Right lung (tissue), 5 donors: ENCODE data around the gene TRPM5. TPM values are rescaled to one million over a fixed set of nuclear protein-coding genes. Genes with fewer than 3 reads are reported as not detected.
A peak's percentile ranks its signal among the peaks of the same experiment; 100 is the strongest.

ENCODE experiments used
- DNase-seq, 2 donors: peaks; one replicate each; pipeline ENCODE4 v3.0.0-alpha.2; 2013
- polyA plus RNA-seq, 5 donors: library from polyadenylated mRNA; unstranded; fragments of 120-200 nt; gene quantifications; one replicate each; pipeline versions ENCODE4 v1.2.1 to v1.2.3, GENCODE V29; 2013; ENCODE audit warnings: inconsistent platforms in 1 of 5, low replicate concordance in 1 of 5; ENCODE audit not compliant: insufficient read length in 5 of 5, insufficient read depth in 1 of 5

TRPM5 gene
- polyA plus RNA-seq, 5 donors, result 0.10 to 0.29 (median 0.13) TPM

DNA sequence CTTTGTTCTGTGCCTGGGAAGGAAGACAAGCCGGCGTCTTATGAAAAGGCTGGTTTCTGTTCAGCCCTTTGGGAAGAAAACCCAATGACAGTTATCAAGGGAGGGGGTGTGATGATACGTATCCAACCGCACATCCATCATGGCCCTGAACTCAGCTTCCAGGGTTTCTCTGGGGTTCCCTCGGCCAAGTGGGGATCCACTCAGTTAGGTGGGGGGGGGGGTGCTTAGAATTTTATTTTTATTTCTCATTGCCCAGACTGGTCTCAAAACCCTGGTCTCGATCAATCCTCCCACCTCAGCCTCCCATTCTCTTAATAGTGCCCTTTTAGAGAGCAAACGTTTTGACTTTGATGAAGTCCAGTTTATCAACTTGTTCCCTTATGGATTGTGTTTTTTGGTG is 26.2 kb upstream of the TRPM5 start:
- DNase-seq, result no peak

GRCh38 chr11:2468363-2469235 is 24.3 kb upstream of the TRPM5 start:
- no peak for DNase-seq

- DNase-seq, result no peak
Measured at GRCh38 chr11:2467695-2468055, 23.4 kb upstream of the TRPM5 start.

- DNase-seq, result no peak
Measured at GRCh38 chr11:2466869-2467694, 22.8 kb upstream of the TRPM5 start.

- DNase-seq, result no peak
Measured at GRCh38 chr11:2466069-2466801, 21.9 kb upstream of the TRPM5 start.

DNA sequence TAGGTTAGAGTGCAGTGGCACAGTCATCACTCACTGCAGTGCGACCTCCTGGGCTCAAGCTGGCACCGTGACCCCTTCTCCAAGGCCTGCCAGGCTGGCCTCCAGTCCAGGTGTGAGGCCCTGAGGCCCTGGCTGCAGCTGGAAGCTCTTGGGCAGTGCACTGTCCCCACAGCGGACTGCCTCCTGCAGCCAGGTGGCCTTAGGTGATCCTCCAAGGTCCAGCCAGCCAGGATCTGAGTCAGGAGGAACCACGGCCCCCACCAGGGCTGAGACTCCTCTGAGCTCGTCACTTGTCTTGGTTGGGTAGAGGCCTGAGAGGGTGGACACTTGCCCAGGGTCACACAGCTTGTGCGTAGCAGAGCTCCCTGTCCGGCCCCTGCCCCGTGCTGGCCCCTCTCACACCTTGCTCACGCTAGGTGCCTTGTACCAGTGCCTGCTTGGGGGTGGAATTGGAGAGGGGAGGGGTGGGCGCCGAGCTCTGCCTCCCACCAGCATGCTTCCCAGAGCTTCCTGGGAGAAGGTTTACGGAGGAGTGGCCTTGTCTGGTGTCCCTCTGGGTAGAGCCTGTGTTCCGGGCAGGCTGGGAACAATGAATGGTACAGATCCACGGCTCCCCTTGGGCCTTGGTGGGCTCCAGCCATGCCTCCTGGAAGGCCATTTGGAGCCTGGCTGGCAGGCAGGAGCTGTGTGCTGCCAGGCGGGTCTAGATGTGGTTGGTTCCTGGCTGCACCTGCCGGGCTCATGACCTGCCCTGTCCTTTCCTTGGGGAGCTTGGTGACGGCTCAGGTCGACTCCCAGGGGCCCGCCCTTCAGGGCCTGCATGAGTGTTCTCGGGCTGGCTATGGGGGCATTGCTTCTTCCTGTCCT is 21.1 kb upstream of the TRPM5 start:
- no peak for DNase-seq

DNA sequence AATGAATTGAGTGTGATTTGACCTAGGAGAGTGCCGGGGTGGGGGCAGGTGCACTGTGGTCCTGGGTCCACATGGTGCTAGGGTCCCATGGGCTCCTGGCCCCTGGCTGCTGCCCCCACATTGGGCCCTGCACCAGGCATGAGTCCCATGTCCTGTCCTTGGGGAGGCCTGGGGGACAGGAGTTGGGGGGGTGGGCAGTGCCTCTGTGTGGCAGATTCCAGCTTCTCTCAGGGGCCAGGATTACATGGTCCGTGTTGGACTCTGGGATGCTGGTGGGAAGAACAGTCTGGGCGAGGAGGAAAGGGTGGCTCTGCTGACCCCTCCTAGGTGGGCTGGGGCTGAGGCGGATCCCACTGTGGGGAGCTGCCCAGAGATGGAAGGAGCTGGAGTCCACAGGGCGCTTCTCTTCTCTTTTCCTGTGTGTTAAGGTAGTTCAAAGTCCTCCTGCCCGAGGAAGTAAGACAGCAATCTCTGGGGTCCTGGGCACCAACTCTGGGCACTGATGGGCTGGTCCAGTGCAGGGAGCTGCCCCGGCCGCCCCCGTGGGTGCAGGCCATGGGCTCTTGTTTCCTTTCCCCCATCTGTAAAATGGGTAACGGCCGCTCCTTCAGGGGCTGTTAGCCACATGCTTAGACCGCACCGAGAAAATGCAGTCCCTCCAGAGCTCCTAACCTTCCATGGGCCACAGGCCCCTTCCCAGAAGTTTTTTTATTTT is 20.3 kb upstream of the TRPM5 start:
- no peak for DNase-seq

GRCh38 chr11:2463766-2464277 is 19.5 kb upstream of the TRPM5 start:
- no peak for DNase-seq

DNA sequence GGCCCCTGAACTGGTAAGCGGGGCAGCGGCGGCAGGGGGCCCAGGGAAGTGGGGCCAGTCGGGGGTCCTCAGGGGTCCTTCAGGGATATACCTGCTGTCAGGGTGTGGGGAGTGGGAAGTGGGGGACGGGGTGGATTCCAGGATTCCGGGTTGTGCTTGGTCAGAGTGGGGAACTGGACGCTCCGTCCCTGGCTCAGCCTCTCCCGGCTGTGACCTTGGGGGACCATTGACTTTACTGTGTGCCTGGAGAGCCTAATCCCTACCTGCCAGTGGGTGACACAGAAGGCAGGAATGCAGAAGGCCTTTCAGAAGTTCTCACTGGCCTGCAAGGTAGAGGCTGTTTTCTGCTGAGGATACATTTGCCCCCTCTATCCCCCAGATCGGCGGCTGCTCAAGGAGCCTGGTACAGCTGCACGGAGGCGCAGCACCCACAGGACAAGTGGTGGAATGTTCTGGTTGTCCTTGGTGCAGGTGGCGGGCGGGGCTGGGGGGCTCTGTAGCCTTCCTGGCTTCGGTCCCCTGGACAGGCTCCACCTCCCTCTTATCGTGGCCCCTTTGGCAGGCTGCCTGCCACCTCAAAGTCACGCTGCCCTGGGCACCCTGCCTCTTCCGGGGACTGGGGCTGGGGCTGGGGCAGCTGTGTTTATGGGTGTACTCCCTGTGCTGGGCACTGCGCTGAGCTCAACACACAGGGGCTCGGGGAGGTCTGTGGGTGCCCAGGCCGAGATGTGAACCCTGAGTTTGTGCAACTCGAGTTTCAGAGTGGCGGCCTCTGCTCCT is 18.9 kb upstream of the TRPM5 start:
- peak; percentile 65 to 72 for DNase-seq

DNA sequence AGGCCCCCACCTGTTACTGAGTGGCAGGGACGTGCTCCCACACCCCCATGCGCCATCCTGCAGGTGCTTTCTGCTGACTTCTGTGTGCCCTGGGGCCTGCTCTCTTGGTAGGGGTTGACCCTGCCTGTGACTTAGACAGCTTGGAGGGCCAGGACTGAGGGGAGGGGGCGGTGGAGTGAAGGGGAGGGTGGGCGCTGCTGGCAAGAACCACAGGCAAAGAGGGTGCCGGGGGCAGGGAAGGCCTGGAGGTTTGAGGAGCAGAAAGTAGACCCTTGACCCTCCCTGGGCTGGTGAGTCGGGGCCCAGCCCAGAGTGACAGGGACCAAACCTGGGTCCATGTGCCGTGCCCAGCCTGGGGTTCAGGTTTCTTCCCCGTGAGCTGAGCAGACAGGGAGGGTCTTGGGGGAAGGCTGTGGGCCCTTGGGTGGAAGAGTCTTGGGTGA is 18.2 kb upstream of the TRPM5 start:
- DNase-seq, result no peak

- no peak for DNase-seq
Measured at GRCh38 chr11:2461956-2462542, 17.7 kb upstream of the TRPM5 start.

GRCh38 chr11:2461253-2461955 is 17.1 kb upstream of the TRPM5 start:
- no peak for DNase-seq

DNA sequence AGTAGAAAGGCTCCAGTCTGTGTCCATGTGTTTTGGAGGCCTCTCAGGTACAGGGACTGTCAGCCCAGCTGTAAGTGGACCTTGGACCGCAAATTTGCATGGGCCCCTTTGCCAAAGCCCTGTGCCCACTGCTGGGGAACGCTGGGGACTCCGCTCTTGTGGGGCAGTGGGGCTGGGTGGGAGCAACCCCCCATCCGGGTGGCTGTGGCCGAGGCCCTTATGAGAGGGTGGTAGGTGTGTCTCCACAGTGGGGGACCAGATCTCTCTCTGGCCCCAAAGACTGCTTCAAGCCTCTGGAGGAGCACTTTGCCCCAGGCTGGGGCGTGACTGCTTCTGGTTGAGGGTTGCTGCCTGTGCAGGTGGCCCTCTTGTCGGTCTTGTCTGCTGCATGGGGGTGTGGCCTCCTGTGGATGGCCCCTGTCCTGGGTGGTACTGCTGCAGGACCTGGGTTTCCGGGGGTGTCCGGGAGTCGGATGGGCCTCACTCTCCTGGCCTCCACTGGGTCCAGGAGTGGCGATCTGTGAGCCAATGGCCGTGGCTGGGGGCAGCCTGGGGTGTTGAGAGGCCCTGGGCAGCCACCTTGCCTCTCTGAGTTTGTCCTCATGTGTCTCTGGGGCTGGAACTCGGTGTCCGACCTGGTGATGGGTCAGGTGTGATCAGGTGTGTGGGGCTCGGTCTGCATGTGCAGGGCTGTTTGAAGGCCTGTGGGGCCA is 16.4 kb upstream of the TRPM5 start:
- no peak for DNase-seq

- no peak for DNase-seq
Measured at GRCh38 chr11:2459796-2460531, 15.7 kb upstream of the TRPM5 start.

DNA sequence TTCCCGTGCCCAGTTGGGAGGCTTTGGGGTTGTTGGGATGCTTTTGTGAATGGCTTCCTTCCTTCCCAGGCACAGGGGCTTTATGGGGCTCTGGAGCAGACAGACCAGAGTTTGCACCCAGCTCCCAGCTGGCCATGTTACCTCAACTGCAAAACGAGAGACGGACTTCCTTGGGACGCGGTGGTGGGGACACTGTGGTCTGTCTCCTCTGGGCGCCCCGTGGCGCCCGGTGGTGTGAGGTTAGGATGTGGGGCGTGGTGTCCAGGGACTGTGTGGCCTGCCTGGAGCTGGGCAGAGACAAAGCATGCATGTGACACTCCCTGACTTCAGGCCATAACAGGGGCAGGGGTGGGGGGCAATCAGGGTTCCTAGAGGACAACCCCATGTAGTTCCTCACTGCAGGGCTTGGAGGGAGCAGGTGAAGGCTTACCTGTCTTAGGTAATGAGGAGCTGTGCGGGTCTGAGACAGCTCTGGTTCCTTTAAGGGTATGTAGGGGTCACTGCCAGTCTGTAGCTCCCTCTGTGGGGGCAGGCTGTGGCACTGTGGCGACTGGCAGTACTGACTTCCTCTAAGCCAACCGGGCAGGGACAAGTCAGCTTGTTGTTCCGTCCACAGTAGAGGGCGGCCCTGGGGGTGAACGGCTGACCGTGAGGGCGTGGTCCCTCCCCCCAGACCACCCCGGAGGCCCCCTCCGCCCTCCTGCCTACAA is 14.9 kb upstream of the TRPM5 start:
- no peak for DNase-seq

GRCh38 chr11:2458321-2458720 is 14.0 kb upstream of the TRPM5 start:
- DNase-seq, result no peak
